Activated T-cell treated with anti-CD3 and anti-CD28 coated beads, Interleukin-2, amount 50 U/mL, for 24 hours (primary cell): ENCODE results near the gene NOD1.
A peak's percentile ranks its signal among the peaks of the same experiment; 100 is the strongest.
"Not testable (repeated sequence)": the region's sequence is repeated elsewhere in the genome, so short reads cannot be mapped to it uniquely, and the experiment has no call there.

ENCODE experiments used
- DNase-seq: peaks from one replicate; pipeline ENCODE4 v3.0.0-alpha.2; 2020
- H3K27ac Mint-ChIP-seq: 2 replicates; pipeline ENCODE4 v1.8.0; 2020; ENCODE audit warnings: mild to moderate bottlenecking, mixed read lengths
- H3K27me3 Mint-ChIP-seq: 2 replicates; pipeline ENCODE4 v1.8.0; 2020; ENCODE audit warnings: mixed read lengths
- H3K36me3 Mint-ChIP-seq: 2 replicates; pipeline ENCODE4 v1.8.0; 2020; ENCODE audit warnings: low read depth, mixed read lengths
- H3K4me1 Mint-ChIP-seq: 2 replicates; pipeline ENCODE4 v1.8.0; 2020; ENCODE audit warnings: low read depth, mixed read lengths
- H3K4me3 Mint-ChIP-seq: 2 replicates; pipeline ENCODE4 v1.8.0; 2020; ENCODE audit warnings: mild to moderate bottlenecking, moderate library complexity, mixed read lengths
- H3K9me3 Mint-ChIP-seq: 2 replicates; pipeline ENCODE4 v1.8.0; 2020; ENCODE audit warnings: mixed read lengths

NOD1 gene, protein sequence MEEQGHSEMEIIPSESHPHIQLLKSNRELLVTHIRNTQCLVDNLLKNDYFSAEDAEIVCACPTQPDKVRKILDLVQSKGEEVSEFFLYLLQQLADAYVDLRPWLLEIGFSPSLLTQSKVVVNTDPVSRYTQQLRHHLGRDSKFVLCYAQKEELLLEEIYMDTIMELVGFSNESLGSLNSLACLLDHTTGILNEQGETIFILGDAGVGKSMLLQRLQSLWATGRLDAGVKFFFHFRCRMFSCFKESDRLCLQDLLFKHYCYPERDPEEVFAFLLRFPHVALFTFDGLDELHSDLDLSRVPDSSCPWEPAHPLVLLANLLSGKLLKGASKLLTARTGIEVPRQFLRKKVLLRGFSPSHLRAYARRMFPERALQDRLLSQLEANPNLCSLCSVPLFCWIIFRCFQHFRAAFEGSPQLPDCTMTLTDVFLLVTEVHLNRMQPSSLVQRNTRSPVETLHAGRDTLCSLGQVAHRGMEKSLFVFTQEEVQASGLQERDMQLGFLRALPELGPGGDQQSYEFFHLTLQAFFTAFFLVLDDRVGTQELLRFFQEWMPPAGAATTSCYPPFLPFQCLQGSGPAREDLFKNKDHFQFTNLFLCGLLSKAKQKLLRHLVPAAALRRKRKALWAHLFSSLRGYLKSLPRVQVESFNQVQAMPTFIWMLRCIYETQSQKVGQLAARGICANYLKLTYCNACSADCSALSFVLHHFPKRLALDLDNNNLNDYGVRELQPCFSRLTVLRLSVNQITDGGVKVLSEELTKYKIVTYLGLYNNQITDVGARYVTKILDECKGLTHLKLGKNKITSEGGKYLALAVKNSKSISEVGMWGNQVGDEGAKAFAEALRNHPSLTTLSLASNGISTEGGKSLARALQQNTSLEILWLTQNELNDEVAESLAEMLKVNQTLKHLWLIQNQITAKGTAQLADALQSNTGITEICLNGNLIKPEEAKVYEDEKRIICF

DNA sequence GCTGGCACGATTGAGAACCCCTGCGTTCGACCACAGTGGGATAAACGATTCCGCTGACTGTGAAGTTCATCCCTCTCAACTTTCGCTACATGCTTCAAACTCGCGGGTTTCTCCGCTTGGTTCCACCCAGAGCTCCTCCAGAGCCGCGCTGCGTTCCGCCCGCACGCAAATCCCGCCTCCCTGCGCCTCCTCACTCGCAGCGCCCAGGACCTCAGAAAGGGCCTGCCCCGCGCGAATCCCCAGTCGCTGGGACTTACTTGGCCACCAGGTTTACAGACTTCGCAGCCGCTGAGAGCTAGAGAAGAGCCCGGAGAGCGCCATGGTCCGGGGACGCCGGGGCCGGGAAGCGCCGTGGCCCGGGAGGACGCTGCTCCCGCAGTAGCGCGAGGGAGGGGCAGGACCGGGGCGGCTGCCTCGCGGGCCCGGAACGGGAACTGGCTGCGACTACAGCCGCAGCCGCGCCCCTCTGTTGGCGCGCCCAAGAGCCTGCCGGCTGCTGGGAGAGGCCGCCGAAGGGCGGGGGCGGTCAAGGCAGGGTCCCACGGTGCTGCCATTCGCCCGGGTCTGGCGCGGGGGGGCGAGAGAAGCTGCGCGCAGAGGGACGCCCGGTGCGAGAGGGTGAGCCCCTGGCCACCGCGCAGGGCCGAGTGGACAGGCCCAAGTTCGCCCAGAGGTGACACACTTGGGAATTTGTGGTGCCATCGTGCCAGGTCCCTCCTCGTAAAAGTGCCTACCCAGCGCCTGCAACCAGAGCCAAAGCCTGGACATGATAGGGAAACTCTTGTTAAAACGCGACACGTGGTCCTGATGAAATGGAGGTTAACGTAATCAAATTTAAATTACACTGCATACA, at the start of gene NOD1:
TSS of gene NOD1 (minus strand) at position 436 of the 853 bp plus-strand sequence. CDS start 21,863 bp downstream, outside the sequence.
- Mint-ChIP-seq H3K27ac (peak within 1 kb of the TSS; percentile 93), H3K4me1 (peaks cover 57% of the 10 kb centered on the region)
- peak; percentile 86 for DNase-seq

DNA sequence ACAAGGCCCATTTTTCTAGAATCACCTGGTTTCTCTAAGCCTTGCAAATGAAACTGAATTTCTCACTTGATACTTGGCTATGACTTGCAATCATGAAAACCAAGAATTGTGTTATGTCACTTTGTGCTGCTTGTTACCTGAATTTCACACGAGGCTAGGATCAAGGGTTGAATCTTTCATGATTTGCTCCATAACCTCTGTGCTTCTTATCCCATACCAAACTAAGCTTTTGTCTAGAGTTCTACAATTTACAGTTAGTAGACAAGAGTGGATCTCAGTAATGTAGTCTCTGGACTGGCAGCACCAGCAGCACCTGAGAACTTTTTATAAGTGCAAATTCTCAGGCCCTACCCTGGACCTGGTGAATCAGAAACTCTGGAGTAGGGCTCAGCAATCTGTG, 48.7 kb upstream of the NOD1 start:
- H3K9me3 Mint-ChIP-seq, H3K36me3 Mint-ChIP-seq, H3K4me1 Mint-ChIP-seq, H3K4me3 Mint-ChIP-seq, H3K27ac Mint-ChIP-seq, DNase-seq, H3K27me3 Mint-ChIP-seq: not testable (repeated sequence)

More for the DNA sequence above, at the start of gene NOD1:
- H3K36me3 Mint-ChIP-seq, result peaks cover 13% of the 10 kb centered on the region
- peak within 1 kb of the TSS; percentile 90 for H3K4me3 Mint-ChIP-seq
- H3K9me3 Mint-ChIP-seq, result no peaks in the 10 kb centered on the region
- H3K27me3 Mint-ChIP-seq, result no peaks in the 10 kb centered on the region

DNA sequence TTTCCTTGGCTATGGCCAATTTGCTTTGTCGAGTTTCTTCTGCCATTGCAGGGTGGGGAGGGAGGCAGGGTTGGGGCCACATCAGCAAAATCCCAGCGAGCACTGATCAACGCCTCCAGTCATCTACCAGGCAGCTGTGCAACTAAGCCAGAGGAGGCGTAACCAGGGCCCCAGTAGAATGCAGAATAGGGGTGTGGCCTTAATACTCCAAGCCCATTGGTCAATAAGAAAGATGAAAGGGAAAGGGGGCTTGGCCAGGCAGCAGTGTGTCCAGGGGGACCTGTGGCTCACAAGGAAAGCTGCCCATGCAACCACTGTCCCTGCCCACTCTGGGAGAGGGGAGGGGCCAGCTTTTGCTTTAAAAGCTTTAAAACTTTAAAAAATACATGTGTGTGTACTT, 47.6 kb upstream of the NOD1 start:
- no peak overlapping the region for H3K27ac Mint-ChIP-seq

DNA sequence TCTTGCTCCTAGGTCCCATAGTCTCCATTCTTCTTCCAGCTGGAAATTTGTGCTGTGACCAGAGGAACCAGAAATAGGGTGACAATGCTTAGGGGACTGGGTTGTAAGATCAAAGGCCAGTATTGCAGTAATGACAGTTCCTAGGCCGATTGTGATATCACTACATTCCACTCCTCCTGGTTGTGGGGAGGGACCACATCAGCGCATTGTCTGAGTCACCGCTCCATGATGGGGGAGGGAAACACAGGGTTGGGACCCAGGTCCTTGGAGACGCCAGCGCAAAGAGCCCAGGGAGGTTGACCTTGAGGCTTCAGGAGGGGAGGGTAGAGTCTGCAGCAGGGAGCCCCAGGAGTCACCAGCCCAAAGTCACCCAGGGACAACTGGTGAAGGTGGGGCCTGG, 46.8 kb upstream of the NOD1 start:
- Mint-ChIP-seq H3K4me3 (no peak overlapping the region), H3K36me3 (no peaks in the 10 kb centered on the region), H3K4me1 (peaks cover 8% of the 10 kb centered on the region), H3K27me3 (no peaks in the 10 kb centered on the region), H3K27ac (no peak overlapping the region), H3K9me3 (no peaks in the 10 kb centered on the region)
- no peak for DNase-seq

More for the DNA sequence above, 47.6 kb upstream of the NOD1 start:
- Mint-ChIP-seq H3K27me3 (no peaks in the 10 kb centered on the region), H3K4me3 (no peak overlapping the region), H3K9me3 (no peaks in the 10 kb centered on the region), H3K4me1 (peaks cover 8% of the 10 kb centered on the region), H3K36me3 (no peaks in the 10 kb centered on the region)
- DNase-seq, result no peak

DNA sequence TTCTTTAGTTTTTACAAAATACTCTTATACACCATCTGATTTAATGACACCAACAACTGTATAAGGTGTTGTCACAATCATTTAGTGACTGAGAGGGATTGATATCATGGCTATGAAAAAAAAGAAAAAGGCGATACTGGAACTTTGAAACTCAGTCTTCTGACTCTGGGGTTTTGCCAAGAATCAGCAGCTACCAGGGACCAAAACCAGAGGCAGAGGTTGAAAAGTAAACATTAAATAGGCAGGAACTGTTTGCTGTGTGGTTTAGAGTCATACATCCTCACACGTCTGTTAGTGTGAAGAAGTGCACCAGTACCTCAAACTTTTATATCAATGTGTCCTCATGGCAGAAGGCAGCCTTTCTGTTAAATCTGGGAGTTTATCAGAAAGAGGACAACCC, 46.0 kb upstream of the NOD1 start:
- H3K9me3 Mint-ChIP-seq, result no peaks in the 10 kb centered on the region
- H3K4me3 Mint-ChIP-seq, result no peak overlapping the region
- no peak overlapping the region for H3K27ac Mint-ChIP-seq
- no peak for DNase-seq
- H3K36me3 Mint-ChIP-seq, result no peaks in the 10 kb centered on the region
- H3K27me3 Mint-ChIP-seq, result no peaks in the 10 kb centered on the region
- H3K4me1 Mint-ChIP-seq, result peaks cover 8% of the 10 kb centered on the region

DNA sequence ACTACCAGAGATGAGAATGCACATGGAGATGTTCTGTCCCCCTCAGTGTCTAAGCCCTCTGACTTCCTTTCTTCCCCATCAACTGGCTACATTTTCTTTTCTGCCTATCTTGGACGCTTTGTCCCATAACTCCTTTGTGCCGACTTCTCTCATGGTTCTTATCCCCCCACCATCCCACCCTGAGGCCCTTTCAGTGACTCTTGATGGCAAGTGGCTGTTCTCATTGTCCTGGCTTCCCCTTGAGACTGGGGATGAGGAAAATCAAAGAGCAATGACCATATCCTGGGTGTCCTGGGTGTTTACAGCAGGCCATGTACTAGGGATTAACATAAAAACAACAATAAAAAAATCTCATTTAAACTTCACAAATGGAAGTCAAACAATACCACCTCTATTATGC, 44.9 kb upstream of the NOD1 start:
- H3K27me3 Mint-ChIP-seq, result no peaks in the 10 kb centered on the region
- H3K36me3 Mint-ChIP-seq, result no peaks in the 10 kb centered on the region
- no peak overlapping the region for H3K4me3 Mint-ChIP-seq
- no peaks in the 10 kb centered on the region for H3K9me3 Mint-ChIP-seq
- no peak for DNase-seq
- H3K27ac Mint-ChIP-seq, result no peak overlapping the region
- peaks cover 8% of the 10 kb centered on the region for H3K4me1 Mint-ChIP-seq

DNA sequence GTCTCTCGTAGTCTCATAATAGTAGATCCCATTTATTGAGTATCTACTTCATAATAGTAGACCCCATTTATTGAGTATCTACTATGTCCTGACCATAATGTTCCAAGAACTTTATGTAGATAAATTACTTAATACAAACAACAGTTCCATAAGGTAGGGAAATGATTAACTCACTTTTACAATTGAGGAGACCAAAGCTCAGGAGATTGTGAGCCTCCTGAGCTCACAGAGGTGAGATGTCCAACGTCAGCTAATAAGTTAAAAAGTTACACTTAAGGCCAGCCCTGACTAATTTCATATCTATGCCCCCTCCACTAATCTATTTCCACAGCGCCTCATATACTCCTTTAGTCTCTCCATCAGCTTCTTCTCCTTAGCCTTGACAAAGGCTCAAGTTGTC, 43.6 kb upstream of the NOD1 start:
- H3K36me3 Mint-ChIP-seq, result no peaks in the 10 kb centered on the region
- no peak for DNase-seq
- H3K9me3 Mint-ChIP-seq, result no peaks in the 10 kb centered on the region
- H3K27me3 Mint-ChIP-seq, result no peaks in the 10 kb centered on the region
- peaks cover 8% of the 10 kb centered on the region for H3K4me1 Mint-ChIP-seq
- no peak overlapping the region for H3K27ac Mint-ChIP-seq
- no peak overlapping the region for H3K4me3 Mint-ChIP-seq

DNA sequence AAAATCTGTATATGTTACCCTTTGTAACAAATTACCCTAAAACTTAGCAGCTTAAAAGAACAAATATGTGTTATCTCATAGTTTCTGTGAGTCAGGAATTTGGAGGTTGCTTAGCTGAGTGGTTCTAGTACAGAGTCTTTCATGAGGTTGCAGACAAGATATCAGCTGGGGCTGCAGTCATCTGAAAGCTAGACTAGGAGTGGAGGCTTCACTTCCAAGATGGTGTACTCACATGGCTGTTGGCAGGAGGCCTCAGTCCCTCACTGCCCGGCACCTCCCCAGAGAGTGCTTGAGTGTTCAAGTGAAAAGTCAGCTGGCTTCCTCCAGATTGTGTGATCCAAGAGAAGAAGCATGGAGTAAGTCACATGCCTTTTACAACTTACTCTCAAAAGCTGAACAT, 42.9 kb upstream of the NOD1 start:
- Mint-ChIP-seq H3K27ac (no peak overlapping the region), H3K27me3 (no peaks in the 10 kb centered on the region), H3K4me3 (no peak overlapping the region), H3K9me3 (no peaks in the 10 kb centered on the region), H3K36me3 (no peaks in the 10 kb centered on the region), H3K4me1 (peaks cover 12% of the 10 kb centered on the region)
- DNase-seq, result no peak

DNA sequence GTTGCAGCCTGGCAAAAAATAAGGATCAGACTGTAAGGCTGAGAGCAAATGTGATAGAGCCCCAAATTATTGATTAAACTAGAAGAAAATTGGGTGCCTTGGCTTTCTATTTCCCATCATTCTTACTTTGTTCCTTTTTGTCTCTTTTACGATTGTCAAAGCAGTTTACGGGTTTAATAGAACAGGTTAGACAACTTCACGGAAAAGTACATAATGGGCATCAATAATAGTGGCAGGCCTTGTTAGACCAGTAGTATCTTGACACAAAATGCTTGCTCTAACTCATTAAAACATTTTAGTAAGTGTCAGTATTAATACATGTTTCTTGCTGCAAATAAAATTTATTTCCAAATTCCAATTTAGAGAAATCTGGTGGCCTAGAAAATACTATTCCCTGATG, 40.5 kb upstream of the NOD1 start:
- no peak for DNase-seq
- Mint-ChIP-seq H3K9me3 (no peaks in the 10 kb centered on the region), H3K4me3 (no peak overlapping the region), H3K27ac (no peak overlapping the region), H3K27me3 (no peaks in the 10 kb centered on the region), H3K4me1 (peaks cover 12% of the 10 kb centered on the region), H3K36me3 (no peaks in the 10 kb centered on the region)

DNA sequence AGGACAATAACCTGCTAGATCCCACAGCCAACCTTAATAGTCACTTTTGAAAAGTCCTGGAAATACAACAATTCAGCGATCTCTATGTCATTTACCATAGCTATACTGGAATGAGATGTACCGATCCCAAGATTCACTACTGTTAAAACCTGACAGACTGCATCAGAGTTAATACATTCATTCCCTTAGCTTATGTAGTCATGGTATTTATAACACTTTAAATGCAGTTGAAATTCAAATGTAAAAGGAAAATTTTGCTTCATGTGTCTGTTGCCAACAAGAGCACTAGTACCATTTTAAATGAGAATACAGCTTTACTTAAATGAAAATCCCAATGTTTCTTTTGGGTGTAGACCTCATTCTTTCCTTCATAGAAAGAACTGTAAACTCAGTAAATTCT, 37.2 kb upstream of the NOD1 start:
- DNase-seq, result no peak
- H3K27ac Mint-ChIP-seq, result no peak overlapping the region
- no peaks in the 10 kb centered on the region for H3K9me3 Mint-ChIP-seq
- H3K4me3 Mint-ChIP-seq, result no peak overlapping the region
- H3K36me3 Mint-ChIP-seq, result no peaks in the 10 kb centered on the region
- no peaks in the 10 kb centered on the region for H3K27me3 Mint-ChIP-seq
- peaks cover 9% of the 10 kb centered on the region for H3K4me1 Mint-ChIP-seq

DNA sequence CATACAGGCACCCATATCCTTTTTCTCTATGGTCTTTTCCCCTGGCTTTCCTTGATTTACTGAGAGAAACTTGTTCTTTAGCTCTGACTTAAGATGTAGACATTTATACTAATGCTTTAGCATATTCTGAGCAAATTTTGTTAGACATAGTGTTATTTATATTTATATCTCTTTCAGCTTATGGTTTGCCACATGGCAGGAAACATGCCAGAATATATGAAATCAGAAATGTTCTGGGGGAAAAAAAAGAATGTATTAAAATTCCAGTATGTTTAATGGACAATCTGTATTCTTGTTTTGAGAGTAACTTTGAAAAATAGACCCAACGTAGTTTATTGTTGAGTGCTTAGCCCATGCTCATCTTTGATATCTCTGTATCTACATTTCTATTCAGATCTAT, 36.2 kb upstream of the NOD1 start:
- Mint-ChIP-seq H3K27me3 (no peaks in the 10 kb centered on the region), H3K4me3 (no peak overlapping the region)

DNA sequence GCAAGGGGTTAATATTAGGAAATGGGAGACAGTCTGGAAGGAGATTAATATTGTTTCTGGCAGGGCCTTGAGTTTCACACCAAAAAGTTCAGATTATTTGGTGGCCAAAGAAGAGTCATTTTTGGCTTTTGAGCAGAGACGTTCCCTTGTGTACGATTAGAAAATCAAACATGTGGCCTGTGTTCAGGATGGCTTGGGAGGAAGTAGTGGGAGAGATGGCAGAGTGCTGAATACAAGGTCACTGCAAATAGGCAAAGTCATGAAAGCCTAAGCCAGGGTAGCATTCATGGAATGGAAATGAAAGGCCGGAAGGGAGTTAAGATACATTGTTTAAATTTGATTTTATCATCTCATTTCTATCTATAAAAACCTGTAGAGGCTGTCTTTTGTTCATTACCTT, 35.6 kb upstream of the NOD1 start:
- peaks cover 4% of the 10 kb centered on the region for H3K4me1 Mint-ChIP-seq
- no peaks in the 10 kb centered on the region for H3K9me3 Mint-ChIP-seq
- H3K36me3 Mint-ChIP-seq, result no peaks in the 10 kb centered on the region
- H3K27ac Mint-ChIP-seq, result no peak overlapping the region
- no peak for DNase-seq
- H3K4me3 Mint-ChIP-seq, result no peak overlapping the region
- H3K27me3 Mint-ChIP-seq, result no peaks in the 10 kb centered on the region

More for the DNA sequence above, 36.2 kb upstream of the NOD1 start:
- H3K27ac Mint-ChIP-seq, result no peak overlapping the region
- no peak for DNase-seq
- peaks cover 4% of the 10 kb centered on the region for H3K4me1 Mint-ChIP-seq
- no peaks in the 10 kb centered on the region for H3K36me3 Mint-ChIP-seq
- H3K9me3 Mint-ChIP-seq, result no peaks in the 10 kb centered on the region

DNA sequence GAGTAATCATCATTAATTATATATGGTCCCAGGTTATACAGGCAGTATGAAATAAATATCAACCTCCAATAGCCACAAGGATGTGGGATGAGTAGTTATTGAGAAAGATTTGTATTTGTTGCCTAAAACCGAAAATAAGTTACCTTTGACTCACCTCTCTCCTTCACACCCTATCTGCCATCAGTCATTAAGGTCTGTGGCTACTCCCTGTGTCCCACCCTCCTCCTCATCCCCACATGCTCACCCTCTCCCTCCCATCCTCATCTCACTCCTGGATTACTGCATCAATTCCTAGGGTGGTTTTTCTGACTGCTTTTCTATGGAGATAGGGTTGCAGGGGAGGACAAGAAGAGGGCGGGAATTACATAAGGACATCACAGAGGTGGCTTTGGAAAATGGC, 35.2 kb upstream of the NOD1 start:
- Mint-ChIP-seq H3K9me3 (no peaks in the 10 kb centered on the region), H3K4me1 (peaks cover 4% of the 10 kb centered on the region), H3K27me3 (no peaks in the 10 kb centered on the region), H3K27ac (no peak overlapping the region), H3K4me3 (no peak overlapping the region), H3K36me3 (no peaks in the 10 kb centered on the region)
- DNase-seq, result no peak

DNA sequence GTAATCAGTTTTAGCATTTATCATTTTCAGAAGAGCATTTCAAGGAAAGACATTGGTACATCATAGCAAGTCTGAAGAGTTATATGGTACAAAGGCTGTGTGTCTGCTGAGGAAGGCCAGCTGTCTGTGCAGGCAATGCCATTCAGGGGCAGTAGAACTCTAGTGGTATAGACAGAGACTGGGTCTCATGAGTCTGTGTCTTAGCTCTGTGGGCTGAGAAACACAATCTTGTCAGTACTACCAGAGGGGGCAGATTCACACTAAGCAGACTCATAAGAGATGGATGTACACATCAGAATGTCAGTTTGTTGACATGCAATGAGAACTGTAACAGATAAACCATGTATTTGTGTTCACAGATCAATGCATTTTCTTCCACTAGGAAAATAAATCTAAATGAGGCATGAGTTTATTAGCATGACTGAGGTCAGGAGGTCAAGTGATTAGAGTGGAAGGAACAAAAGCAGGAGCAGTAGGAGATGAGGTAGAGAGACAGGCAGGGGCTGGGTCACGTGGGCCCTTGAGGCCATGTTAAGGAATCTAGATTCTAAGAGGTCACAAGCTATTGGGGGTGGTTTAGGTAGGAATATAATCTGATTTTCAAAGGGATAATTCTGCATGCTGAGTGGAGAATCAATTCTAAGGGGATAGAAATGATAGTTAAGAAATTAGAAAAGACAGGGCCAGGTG, 33.5 kb upstream of the NOD1 start:
- no peak for DNase-seq
- H3K9me3 Mint-ChIP-seq, result peaks cover 3% of the 10 kb centered on the region
- no peak overlapping the region for H3K4me3 Mint-ChIP-seq
- H3K27ac Mint-ChIP-seq, result no peak overlapping the region
- H3K27me3 Mint-ChIP-seq, result no peaks in the 10 kb centered on the region
- H3K4me1 Mint-ChIP-seq, result peaks cover 4% of the 10 kb centered on the region
- no peaks in the 10 kb centered on the region for H3K36me3 Mint-ChIP-seq
